Upper lobe of left lung (tissue), 4 donors: ENCODE results near the gene BACE1.

Source experiments
- CTCF ChIP-seq, 6 experiments: fragments of 450-650 bp in 4 of 6; fragments of 200-600 bp in 2 of 6; sonication (generic) in 2 of 6; IDR thresholded peaks; one replicate each; pipeline ENCODE4 v1.5.1; 2016 to 2019; ENCODE audit warnings: antibody characterized with exemption in 6 of 6
- POLR2A ChIP-seq, 4 donors: fragments of 450-650 bp; IDR thresholded peaks; one replicate each; pipeline ENCODE4 v1.5.1; 2016 to 2017; ENCODE audit warnings: antibody characterized with exemption in 4 of 4, mild to moderate bottlenecking in 2 of 4

GRCh38 chr11:117248341-117248740, 67.7 kb downstream of the BACE1 start:
- TF ChIP-seq POLR2A (IDR thresholded peaks at IDR 0.05) (no peak), CTCF (IDR thresholded peaks at IDR 0.05) (no peak)
